NCI-H146 treated with DMSO at 0.1 percent for 48 hours (cell line): ENCODE results near the gene PDE11A.
A peak's percentile ranks its signal among the peaks of the same experiment; 100 is the strongest.
"Not testable (repeated sequence)": the region's sequence is repeated elsewhere in the genome, so short reads cannot be mapped to it uniquely, and the experiment has no call there.

Source experiments
- DNase-seq: peaks from one replicate; lab custom pipeline; 2025; ENCODE audit not compliant: unreplicated experiment; lab: John Stamatoyannopoulos, UW

Gene PDE11A

GRCh38 chr2:177828557-177828956 is 244.0 kb downstream of the PDE11A start:
- DNase-seq = no peak

- no peak for DNase-seq
Observed at GRCh38 chr2:177826897-177827296, 245.7 kb downstream of the PDE11A start.

- DNase-seq = no peak
Observed at GRCh38 chr2:177822941-177823340, 249.6 kb downstream of the PDE11A start.

GRCh38 chr2:177818412-177818811 is 254.2 kb downstream of the PDE11A start:
- DNase-seq = no peak

- DNase-seq = no peak
Observed at GRCh38 chr2:177817300-177817699, 255.3 kb downstream of the PDE11A start.

- no peak for DNase-seq
Observed at GRCh38 chr2:177816766-177817165, 255.8 kb downstream of the PDE11A start.

- DNase-seq = no peak
Observed at GRCh38 chr2:177812713-177813396, 259.7 kb downstream of the PDE11A start.

GRCh38 chr2:177810906-177811305 is 261.7 kb downstream of the PDE11A start:
- DNase-seq = no peak

- DNase-seq = no peak
Observed at GRCh38 chr2:177808984-177809809, 263.4 kb downstream of the PDE11A start.

GRCh38 chr2:177806025-177806424 is 266.6 kb downstream of the PDE11A start:
- DNase-seq = no peak

- peak; percentile 6 for DNase-seq
Observed at GRCh38 chr2:177799531-177799930, 273.0 kb downstream of the PDE11A start.

- no peak for DNase-seq
Observed at GRCh38 chr2:177797808-177798207, 274.8 kb downstream of the PDE11A start.

- DNase-seq = no peak
Observed at GRCh38 chr2:177796654-177797415, 275.7 kb downstream of the PDE11A start.

GRCh38 chr2:177796011-177796410 is 276.6 kb downstream of the PDE11A start:
- DNase-seq = no peak

- DNase-seq = not testable (repeated sequence)
Observed at GRCh38 chr2:177785143-177785542, 287.4 kb downstream of the PDE11A start.

- no peak for DNase-seq
Observed at GRCh38 chr2:177784745-177785067, 287.9 kb downstream of the PDE11A start.

- no peak for DNase-seq
Observed at GRCh38 chr2:177783835-177784744, 288.5 kb downstream of the PDE11A start.

- DNase-seq = no peak
Observed at GRCh38 chr2:177783091-177783490, 289.5 kb downstream of the PDE11A start.

GRCh38 chr2:177782613-177783012 is 290.0 kb downstream of the PDE11A start:
- no peak for DNase-seq

GRCh38 chr2:177778472-177778871 is 294.1 kb downstream of the PDE11A start:
- DNase-seq = no peak

- DNase-seq = no peak
Observed at GRCh38 chr2:177772529-177772928, 300.0 kb downstream of the PDE11A start.
